Esophagus squamous epithelium (tissue), 4 donors: ENCODE measurements around the gene LENEP.

Experiments
- POLR2A ChIP-seq, 4 donors: fragments of 450-650 bp; IDR thresholded peaks; one replicate each; pipeline ENCODE4 v1.6.1; 2017; ENCODE audit warnings: antibody characterized with exemption in 4 of 4, mild to moderate bottlenecking in 4 of 4, moderate library complexity in 3 of 4
- TF ChIP-seq, protein P1 (sequence below), 6 experiments: fragments of 450-650 bp in 4 of 6; fragments of 200-600 bp in 2 of 6; sonication (generic) in 2 of 6; IDR thresholded peaks; one replicate each; pipeline ENCODE4 v1.5.1; 2016 to 2019; ENCODE audit warnings: antibody characterized with exemption in 6 of 6, mild to moderate bottlenecking in 4 of 6, moderate library complexity in 4 of 6

DNA sequence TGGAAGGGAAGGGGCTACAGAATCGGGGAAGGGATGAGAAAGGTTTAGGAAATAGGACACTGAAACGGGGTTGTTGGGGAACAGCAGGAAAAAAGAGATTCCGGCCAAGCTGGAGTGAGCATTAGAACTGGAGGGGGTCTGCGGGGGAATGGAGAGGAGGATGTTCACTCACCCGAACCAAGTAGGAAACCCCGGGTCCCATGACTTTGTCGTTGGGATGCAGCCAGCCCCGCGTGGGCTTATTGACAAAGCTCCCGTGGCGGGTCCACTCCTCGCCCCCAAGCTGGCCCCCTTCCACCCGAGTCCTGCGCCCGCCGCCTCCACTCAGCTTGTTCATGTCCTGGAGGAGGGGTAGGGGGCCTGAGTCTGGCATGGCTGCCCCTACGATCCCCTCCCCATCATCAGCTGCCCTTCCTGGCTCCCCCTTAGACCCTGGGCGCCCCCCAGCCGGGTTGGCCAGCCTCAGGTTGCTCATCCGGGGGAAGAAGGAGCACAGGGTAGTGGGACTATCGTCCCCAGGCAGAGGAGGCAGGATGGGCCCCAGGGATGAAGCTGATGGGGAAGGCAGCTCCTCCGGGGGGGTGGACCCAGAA is 23.4 kb upstream of the LENEP start:
- TF ChIP-seq, protein P1, sequence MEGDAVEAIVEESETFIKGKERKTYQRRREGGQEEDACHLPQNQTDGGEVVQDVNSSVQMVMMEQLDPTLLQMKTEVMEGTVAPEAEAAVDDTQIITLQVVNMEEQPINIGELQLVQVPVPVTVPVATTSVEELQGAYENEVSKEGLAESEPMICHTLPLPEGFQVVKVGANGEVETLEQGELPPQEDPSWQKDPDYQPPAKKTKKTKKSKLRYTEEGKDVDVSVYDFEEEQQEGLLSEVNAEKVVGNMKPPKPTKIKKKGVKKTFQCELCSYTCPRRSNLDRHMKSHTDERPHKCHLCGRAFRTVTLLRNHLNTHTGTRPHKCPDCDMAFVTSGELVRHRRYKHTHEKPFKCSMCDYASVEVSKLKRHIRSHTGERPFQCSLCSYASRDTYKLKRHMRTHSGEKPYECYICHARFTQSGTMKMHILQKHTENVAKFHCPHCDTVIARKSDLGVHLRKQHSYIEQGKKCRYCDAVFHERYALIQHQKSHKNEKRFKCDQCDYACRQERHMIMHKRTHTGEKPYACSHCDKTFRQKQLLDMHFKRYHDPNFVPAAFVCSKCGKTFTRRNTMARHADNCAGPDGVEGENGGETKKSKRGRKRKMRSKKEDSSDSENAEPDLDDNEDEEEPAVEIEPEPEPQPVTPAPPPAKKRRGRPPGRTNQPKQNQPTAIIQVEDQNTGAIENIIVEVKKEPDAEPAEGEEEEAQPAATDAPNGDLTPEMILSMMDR (IDR thresholded peaks at IDR 0.05), result no peak
- no peak for TF ChIP-seq POLR2A (IDR thresholded peaks at IDR 0.05)
